HEK293 (cell line): ENCODE data around the gene ATP5MC3.

Experiments used
- ZNF10 ChIP-seq: fragments of 450-650 bp; formaldehyde crosslinking; IDR thresholded peaks from 2 replicates; pipeline ENCODE4 v1.5.1; 2017; ENCODE audit warnings: missing biosample characterization, missing genetic modification characterization
- ZNF202 ChIP-seq: fragments of 450-650 bp; formaldehyde crosslinking; IDR thresholded peaks from 2 replicates; pipeline ENCODE4 v1.5.1; 2016; ENCODE audit warnings: missing biosample characterization, missing genetic modification characterization, borderline replicate concordance
- ZNF350 ChIP-seq: fragments of 450-650 bp; formaldehyde crosslinking; IDR thresholded peaks from 2 replicates; pipeline ENCODE4 v1.5.0; 2017; ENCODE audit warnings: missing biosample characterization, mild to moderate bottlenecking, missing genetic modification characterization
- ZNF362 ChIP-seq: fragments of 450-650 bp; formaldehyde crosslinking; IDR thresholded peaks from 2 replicates; pipeline ENCODE4 v1.5.1; 2016; ENCODE audit warnings: missing biosample characterization, missing genetic modification characterization
- ZNF621 ChIP-seq: fragments of 450-650 bp; formaldehyde crosslinking; IDR thresholded peaks from 2 replicates; pipeline ENCODE4 v1.5.1; 2017; ENCODE audit warnings: missing biosample characterization, missing genetic modification characterization
- ZNF76 ChIP-seq: fragments of 450-650 bp; formaldehyde crosslinking; IDR thresholded peaks from 2 replicates; pipeline ENCODE4; 2016; ENCODE audit warnings: low read depth, missing biosample characterization, missing genetic modification characterization, borderline replicate concordance
- ZNF785 ChIP-seq: fragments of 450-650 bp; formaldehyde crosslinking; IDR thresholded peaks from 2 replicates; pipeline ENCODE4 v1.5.1; 2016; ENCODE audit warnings: missing biosample characterization, missing genetic modification characterization
- ZSCAN23 ChIP-seq: fragments of 450-650 bp; formaldehyde crosslinking; IDR thresholded peaks from 2 replicates; pipeline ENCODE4 v1.5.1; 2016; ENCODE audit warnings: missing biosample characterization, missing genetic modification characterization
- TF ChIP-seq, protein P1 (sequence below): fragments of 450-650 bp; formaldehyde crosslinking; IDR thresholded peaks from 2 replicates; pipeline ENCODE4 v1.5.1; 2016; ENCODE audit warnings: missing biosample characterization, missing genetic modification characterization
- TF ChIP-seq, protein P2 (sequence below): fragments of 450-650 bp; formaldehyde crosslinking; IDR thresholded peaks from 2 replicates; pipeline ENCODE4 v1.5.1; 2016; ENCODE audit warnings: missing biosample characterization, missing genetic modification characterization
- TF ChIP-seq, protein P3 (sequence below): fragments of 450-650 bp; formaldehyde crosslinking; IDR thresholded peaks from 2 replicates; pipeline ENCODE4 v1.5.1; 2016; ENCODE audit warnings: missing biosample characterization, missing genetic modification characterization
- TF ChIP-seq, protein P4 (sequence below): fragments of 450-650 bp; formaldehyde crosslinking; IDR thresholded peaks from 2 replicates; pipeline ENCODE4 v1.5.1; 2016; ENCODE audit warnings: missing biosample characterization, missing genetic modification characterization

- TF ChIP-seq, protein P1, sequence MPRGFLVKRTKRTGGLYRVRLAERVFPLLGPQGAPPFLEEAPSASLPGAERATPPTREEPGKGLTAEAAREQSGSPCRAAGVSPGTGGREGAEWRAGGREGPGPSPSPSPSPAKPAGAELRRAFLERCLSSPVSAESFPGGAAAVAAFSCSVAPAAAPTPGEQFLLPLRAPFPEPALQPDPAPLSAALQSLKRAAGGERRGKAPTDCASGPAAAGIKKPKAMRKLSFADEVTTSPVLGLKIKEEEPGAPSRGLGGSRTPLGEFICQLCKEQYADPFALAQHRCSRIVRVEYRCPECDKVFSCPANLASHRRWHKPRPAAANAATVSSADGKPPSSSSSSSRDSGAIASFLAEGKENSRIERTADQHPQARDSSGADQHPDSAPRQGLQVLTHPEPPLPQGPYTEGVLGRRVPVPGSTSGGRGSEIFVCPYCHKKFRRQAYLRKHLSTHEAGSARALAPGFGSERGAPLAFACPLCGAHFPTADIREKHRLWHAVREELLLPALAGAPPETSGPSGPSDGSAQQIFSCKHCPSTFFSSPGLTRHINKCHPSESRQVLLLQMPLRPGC (tag by site-specific recombination) = no peak
- TF ChIP-seq ZNF362 (tag by site-specific recombination) = no peak
- TF ChIP-seq ZSCAN23 = no peak
- TF ChIP-seq ZNF76 (tag by site-specific recombination) = no peak
- TF ChIP-seq, protein P2, sequence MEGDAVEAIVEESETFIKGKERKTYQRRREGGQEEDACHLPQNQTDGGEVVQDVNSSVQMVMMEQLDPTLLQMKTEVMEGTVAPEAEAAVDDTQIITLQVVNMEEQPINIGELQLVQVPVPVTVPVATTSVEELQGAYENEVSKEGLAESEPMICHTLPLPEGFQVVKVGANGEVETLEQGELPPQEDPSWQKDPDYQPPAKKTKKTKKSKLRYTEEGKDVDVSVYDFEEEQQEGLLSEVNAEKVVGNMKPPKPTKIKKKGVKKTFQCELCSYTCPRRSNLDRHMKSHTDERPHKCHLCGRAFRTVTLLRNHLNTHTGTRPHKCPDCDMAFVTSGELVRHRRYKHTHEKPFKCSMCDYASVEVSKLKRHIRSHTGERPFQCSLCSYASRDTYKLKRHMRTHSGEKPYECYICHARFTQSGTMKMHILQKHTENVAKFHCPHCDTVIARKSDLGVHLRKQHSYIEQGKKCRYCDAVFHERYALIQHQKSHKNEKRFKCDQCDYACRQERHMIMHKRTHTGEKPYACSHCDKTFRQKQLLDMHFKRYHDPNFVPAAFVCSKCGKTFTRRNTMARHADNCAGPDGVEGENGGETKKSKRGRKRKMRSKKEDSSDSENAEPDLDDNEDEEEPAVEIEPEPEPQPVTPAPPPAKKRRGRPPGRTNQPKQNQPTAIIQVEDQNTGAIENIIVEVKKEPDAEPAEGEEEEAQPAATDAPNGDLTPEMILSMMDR (tag by site-specific recombination) = no peak
- no peak for TF ChIP-seq ZNF202 (tag by site-specific recombination)
- no peak for TF ChIP-seq ZNF350 (tag by site-specific recombination)
- TF ChIP-seq, protein P3, sequence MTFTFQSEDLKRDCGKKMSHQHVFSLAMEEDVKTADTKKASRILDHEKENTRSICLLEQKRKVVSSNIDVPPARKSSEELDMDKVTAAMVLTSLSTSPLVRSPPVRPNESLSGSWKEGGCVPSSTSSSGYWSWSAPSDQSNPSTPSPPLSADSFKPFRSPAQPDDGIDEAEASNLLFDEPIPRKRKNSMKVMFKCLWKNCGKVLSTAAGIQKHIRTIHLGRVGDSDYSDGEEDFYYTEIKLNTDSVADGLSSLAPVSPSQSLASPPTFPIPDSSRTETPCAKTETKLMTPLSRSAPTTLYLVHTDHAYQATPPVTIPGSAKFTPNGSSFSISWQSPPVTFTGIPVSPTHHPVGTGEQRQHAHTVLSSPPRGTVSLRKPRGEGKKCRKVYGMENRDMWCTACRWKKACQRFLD (tag by site-specific recombination) = no peak
- no peak for TF ChIP-seq ZNF10 (tag by site-specific recombination)
- TF ChIP-seq, protein P4, sequence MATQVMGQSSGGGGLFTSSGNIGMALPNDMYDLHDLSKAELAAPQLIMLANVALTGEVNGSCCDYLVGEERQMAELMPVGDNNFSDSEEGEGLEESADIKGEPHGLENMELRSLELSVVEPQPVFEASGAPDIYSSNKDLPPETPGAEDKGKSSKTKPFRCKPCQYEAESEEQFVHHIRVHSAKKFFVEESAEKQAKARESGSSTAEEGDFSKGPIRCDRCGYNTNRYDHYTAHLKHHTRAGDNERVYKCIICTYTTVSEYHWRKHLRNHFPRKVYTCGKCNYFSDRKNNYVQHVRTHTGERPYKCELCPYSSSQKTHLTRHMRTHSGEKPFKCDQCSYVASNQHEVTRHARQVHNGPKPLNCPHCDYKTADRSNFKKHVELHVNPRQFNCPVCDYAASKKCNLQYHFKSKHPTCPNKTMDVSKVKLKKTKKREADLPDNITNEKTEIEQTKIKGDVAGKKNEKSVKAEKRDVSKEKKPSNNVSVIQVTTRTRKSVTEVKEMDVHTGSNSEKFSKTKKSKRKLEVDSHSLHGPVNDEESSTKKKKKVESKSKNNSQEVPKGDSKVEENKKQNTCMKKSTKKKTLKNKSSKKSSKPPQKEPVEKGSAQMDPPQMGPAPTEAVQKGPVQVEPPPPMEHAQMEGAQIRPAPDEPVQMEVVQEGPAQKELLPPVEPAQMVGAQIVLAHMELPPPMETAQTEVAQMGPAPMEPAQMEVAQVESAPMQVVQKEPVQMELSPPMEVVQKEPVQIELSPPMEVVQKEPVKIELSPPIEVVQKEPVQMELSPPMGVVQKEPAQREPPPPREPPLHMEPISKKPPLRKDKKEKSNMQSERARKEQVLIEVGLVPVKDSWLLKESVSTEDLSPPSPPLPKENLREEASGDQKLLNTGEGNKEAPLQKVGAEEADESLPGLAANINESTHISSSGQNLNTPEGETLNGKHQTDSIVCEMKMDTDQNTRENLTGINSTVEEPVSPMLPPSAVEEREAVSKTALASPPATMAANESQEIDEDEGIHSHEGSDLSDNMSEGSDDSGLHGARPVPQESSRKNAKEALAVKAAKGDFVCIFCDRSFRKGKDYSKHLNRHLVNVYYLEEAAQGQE = no peak
- TF ChIP-seq ZNF621 (tag by site-specific recombination) = no peak
- TF ChIP-seq ZNF785 (tag by site-specific recombination) = no peak
Measured at GRCh38 chr2:175164235-175164634, 17.3 kb downstream of the ATP5MC3 start.
